KOPT-K1 (cell line): ENCODE measurements around the gene TMEM271.

ENCODE experiments used
- H3K27ac ChIP-seq: fragments of 200-600 bp; sonication (generic); 2 replicates; pipeline ENCODE4 v1.5.1; 2016; ENCODE audit warnings: antibody characterized with exemption, mild to moderate bottlenecking, low read depth, low read length; ENCODE audit not compliant: poor library complexity, severe bottlenecking
- H3K36me3 ChIP-seq: fragments of 200-600 bp; sonication (generic); 2 replicates; pipeline ENCODE4 v1.5.1; 2017; ENCODE audit warnings: antibody characterized with exemption, mild to moderate bottlenecking, low read length, moderate library complexity; ENCODE audit not compliant: insufficient read depth
- H3K9me3 ChIP-seq: fragments of 200-600 bp; sonication (generic); 2 replicates; pipeline ENCODE4 v1.5.1; 2017; ENCODE audit warnings: antibody characterized with exemption, low read length, mild to moderate bottlenecking; ENCODE audit not compliant: insufficient read depth, poor library complexity, severe bottlenecking

The TMEM271 gene, protein sequence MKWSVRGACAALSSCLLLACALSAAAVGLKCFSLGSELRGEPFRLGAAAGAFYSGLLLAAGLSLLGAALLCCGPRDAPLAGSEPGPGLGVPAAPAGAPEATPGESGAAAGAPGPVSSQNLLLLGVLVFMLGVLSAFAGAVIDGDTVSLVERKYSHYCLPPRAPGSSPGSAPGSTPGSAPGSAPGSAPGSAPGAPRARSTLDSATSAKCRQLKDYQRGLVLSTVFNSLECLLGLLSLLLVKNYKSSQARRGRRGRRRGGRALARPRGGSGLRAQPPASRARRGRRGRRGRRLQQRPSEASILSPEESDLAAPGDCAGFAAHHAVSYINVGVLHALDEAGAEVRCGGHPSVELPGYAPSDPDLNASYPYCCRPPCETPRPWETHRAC

DNA sequence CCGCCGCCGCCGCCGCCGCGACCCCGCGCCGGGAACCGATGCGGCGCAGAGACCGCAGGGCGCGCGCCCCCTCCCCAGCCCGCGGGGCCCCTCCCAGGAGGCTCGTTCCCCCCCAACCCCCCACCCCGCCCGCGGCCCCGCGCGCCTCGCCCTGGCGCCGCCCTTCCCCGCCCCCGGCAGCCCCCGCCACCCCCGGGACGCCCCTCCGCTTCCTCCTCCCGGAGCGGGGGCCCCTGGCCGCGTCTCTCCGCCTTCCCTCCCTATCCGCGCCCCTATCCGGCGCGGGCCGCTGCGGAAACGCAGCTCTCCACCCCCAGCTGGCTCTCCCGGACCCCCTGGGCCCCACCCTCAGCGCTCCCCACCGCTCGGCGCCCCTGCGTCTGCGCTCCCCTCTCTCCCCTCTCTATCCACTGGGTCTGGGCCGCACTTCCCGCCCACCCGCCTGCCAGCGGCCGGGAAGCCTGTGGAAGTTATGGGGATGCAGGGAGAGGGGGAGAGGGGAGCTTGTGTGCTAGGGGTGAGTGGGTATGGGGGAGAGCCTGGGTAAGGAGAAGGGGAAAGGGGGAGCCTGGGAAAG, at the start of gene TMEM271:
TSS of gene TMEM271 (minus strand) at position 51 of the 577 bp plus-strand sequence. CDS start 233 bp downstream, outside the sequence.
- Histone ChIP-seq H3K27ac (no peak within 1 kb of the TSS), H3K9me3 (peaks cover 47% of the 10 kb centered on the region), H3K36me3 (no peaks in the 10 kb centered on the region)

DNA sequence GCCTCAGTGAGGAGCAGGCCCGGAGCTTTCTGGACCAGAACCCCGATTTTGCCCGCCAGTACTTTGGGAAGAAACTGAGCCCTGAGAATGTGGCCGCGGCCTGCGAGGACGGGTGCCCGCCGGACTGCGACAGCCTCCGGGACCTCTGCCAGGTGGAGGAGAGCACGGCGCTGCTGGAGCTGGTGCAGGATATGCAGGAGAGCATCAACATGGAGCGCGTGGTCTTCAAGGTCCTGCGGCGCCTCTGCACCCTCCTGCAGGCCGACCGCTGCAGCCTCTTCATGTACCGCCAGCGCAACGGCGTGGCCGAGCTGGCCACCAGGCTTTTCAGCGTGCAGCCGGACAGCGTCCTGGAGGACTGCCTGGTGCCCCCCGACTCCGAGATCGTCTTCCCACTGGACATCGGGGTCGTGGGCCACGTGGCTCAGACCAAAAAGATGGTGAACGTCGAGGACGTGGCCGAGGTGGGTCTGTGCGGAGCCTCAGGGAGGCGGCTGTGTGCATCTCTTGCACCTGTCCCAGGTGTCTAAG, 49.6 kb upstream of the TMEM271 start:
- no peaks in the 10 kb centered on the region for H3K36me3 ChIP-seq
- H3K9me3 ChIP-seq = peaks cover 44% of the 10 kb centered on the region

GRCh38 chr4:624705-625590, 48.9 kb upstream of the TMEM271 start, which contains the start of gene PDE6B:
TSS of gene PDE6B (plus strand) at chr4:625573. CDS start at chr4:625627, 54 bp downstream.
- H3K9me3 ChIP-seq = peaks cover 37% of the 10 kb centered on the region
- no peak within 1 kb of the TSS for H3K27ac ChIP-seq
- H3K36me3 ChIP-seq = no peaks in the 10 kb centered on the region

More for the DNA sequence above, 49.6 kb upstream of the TMEM271 start:
- H3K27ac ChIP-seq = no peak overlapping the region

- no peak overlapping the region for H3K27ac ChIP-seq
- peaks cover 28% of the 10 kb centered on the region for H3K9me3 ChIP-seq
- H3K36me3 ChIP-seq = no peaks in the 10 kb centered on the region
Measured at GRCh38 chr4:623914-624566, 47.9 kb upstream of the TMEM271 start.

GRCh38 chr4:622996-623913, 47.2 kb upstream of the TMEM271 start:
- no peaks in the 10 kb centered on the region for H3K36me3 ChIP-seq
- no peak overlapping the region for H3K27ac ChIP-seq

DNA sequence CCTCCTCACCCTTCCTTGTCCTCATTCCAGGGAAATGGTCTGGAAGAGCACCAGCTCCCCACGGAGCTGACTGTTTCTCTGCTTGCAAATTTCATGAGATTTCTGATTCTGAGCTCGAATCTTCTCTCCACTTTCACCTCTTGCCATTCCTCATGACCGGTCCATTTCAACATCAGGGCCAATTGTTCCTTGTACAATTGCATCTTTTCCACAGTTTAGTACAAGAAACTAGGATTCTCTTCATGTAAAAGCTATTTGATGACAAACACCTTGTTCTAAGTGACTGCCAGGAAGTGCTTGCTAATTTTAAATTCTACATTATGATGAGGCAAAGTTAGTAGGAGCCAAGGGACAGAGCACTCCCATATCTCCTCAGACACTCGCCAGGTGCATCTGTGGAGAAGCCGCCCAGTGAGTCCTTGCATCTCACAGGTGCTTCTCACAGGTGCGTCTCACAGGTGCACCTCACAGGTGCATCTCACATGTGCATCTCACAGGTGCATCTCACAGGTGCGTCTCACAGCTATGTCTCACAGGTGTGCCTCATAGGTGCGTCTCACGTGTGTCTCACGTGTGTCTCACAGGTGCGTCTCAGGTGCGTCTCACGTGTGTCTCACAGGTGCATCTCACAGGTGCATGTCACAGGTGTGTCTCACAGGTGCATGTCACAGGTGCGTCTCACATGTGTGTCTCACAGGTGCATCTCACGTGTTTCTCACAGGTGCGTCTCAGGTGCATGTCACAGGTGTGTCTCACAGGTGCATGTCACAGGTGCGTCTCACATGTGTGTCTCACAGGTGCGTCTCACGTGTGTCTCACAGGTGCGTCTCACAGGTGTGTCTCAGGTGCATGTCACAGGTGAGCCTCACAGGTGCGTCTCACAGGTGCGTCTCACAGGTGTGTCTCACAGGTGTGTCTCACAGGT, 46.2 kb upstream of the TMEM271 start:
- Histone ChIP-seq H3K36me3 (no peaks in the 10 kb centered on the region), H3K9me3 (peaks cover 29% of the 10 kb centered on the region), H3K27ac (no peak overlapping the region)

More at GRCh38 chr4:622996-623913, 47.2 kb upstream of the TMEM271 start:
- H3K9me3 ChIP-seq = peaks cover 21% of the 10 kb centered on the region

DNA sequence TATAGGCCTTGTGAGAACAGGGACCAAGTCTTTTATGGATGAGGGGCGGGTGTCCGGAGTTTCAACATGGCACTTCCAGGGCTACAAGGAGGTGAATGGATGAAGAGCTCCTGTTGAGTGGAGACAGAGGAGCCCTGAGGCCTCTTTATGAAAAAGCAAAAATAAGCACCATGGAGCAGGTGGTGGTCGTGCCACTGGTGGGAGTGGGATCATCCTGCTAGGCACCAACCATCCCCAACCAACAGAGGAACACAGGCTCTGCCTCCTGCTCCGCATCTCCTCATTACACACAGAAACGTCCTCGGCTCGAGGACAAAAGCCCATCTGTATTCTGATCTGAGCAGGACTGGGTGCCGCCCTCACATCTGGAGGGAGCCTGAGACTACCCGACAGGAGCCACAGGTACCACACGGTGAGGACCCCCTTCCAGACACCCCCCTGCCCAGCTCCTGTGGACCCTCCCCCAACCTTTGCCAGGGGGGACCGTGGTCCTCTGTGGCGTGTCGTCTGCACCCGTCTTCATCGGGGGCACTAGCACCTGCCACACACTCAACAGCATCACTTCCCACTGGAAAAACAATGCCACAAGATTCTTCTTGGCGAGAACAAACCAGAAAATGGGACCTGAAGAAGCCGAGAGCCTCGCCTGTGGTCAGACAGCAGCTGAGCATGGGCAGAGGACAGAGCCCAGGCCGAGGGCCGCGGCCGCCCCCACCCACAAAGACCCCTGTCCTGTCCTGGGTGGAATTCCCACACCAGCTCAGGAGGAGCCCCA, 45.4 kb upstream of the TMEM271 start:
- no peak overlapping the region for H3K27ac ChIP-seq
- H3K36me3 ChIP-seq = no peaks in the 10 kb centered on the region
- peaks cover 36% of the 10 kb centered on the region for H3K9me3 ChIP-seq

DNA sequence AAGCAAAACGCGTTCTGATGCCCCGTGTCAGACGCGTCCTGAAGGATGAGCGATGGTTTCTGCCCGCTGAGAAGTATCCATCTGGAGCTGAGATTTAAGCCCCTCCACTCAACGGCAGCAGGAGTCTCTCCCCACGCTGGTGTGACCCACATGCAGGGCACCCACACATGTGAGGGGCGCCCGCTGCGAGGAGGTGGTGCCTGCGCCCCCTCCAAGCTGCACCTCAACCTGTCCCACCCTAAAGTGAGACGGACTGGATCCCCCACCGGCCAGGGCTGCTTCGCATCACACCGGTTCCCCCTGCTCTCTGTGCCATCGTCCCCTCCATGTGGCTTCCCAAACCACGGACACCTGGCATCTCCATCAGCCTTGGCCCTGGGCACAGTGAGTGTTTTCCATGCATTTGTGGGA, 44.8 kb upstream of the TMEM271 start:
- Histone ChIP-seq H3K27ac (no peak overlapping the region), H3K36me3 (no peaks in the 10 kb centered on the region), H3K9me3 (peaks cover 30% of the 10 kb centered on the region)

DNA sequence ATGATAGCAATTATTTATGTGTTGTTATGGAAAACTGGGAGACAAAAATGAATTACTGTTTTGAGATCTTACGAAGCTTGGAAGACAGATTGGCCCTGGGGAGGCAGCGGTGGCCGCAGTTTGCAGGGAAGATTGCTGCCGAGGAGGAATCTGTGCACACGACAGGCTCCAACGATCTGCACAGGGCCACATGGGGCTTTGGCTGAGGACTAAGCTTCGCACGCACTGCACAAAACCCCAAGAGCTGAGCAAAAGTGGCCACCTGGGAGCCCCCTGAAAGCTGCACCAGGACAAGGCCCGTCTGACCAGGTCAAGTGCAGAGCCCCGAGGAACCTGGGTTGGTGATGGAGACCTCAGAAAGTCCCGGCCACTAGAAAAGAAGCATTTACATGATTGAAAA, 44.1 kb upstream of the TMEM271 start:
- peaks cover 33% of the 10 kb centered on the region for H3K9me3 ChIP-seq
- no peak overlapping the region for H3K27ac ChIP-seq
- H3K36me3 ChIP-seq = no peaks in the 10 kb centered on the region

- H3K36me3 ChIP-seq = no peaks in the 10 kb centered on the region
- H3K27ac ChIP-seq = no peak overlapping the region
- peaks cover 35% of the 10 kb centered on the region for H3K9me3 ChIP-seq
Measured at GRCh38 chr4:617644-618641, 41.8 kb upstream of the TMEM271 start.

DNA sequence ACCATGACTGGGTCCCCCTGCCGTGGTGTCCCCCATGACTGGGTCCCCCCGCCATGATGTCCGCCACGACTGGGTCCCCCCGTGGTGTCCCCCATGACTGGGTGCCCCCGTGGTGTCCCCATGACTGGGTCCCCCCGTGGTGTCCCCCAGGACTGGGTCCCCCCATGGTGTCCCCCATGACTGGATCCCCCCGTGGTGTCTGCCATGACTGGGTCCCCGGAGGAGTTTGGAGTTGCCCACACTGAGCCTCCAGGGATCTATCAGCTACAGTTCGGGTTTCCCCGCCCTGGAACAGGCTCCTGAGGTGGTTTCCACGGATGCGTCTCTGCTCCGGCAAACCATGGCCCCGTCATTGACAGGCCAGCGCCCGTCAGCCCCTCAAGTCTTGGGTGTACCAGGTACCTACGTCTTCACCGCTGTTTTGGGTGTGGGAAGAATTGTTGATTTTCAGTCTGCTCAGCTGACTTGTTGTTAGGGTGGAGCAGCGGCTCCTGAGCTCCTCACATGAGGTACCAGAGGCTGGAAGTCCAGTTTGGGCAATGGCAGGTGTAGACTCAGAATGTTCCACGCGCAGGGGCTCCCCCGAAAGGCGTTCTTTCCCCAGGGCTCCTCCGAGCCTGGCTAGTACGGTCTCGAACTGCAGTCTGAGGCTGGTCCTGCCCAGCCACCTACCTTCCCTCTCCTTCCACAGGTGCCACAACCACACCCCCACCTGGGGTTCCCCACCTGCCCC, 41.0 kb upstream of the TMEM271 start:
- no peaks in the 10 kb centered on the region for H3K36me3 ChIP-seq
- no peak overlapping the region for H3K27ac ChIP-seq
- peaks cover 26% of the 10 kb centered on the region for H3K9me3 ChIP-seq
